Measurements from ENCODE around the gene CCNY.

The CCNY gene

DNA sequence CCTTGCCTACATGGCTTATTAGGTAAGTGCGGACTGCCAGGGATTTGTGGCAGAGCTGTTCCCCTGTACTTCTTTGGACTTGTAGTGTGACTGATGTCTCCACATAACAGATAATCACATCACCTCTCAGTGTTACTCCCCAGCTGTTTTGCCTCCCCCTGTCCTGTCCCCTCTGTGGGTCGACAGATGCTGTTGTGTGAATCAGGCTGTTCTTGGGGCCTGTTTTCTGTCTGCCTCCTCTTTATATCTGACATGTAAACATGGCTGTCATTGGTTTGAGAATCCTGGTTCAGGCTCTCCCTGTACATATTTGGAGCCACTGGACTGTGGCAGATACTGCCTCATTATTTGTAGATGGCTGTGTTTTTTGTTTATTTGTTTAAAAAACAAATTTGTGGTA lies 22.7 kb downstream of the CCNY start:
- no peak for DNase-seq

DNA sequence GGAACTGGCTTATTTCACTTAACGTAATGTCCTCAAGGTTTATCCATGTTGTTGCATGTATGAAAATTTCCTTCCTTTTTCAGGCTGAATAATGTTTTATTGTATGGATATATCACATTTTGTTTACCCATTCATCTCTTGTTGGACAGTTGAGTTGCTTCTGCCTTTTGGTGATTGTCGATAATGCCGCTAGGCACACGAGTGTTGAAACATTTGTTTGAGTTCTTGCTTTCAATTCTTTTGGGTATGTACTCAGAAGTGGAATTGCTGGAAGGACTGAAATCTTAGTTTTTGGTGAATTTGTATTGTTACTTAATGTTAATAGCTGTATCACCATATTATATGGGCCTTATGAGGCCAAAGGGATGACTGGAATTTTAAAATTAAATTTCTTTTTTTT lies 23.6 kb downstream of the CCNY start:
- no peak for DNase-seq

DNA sequence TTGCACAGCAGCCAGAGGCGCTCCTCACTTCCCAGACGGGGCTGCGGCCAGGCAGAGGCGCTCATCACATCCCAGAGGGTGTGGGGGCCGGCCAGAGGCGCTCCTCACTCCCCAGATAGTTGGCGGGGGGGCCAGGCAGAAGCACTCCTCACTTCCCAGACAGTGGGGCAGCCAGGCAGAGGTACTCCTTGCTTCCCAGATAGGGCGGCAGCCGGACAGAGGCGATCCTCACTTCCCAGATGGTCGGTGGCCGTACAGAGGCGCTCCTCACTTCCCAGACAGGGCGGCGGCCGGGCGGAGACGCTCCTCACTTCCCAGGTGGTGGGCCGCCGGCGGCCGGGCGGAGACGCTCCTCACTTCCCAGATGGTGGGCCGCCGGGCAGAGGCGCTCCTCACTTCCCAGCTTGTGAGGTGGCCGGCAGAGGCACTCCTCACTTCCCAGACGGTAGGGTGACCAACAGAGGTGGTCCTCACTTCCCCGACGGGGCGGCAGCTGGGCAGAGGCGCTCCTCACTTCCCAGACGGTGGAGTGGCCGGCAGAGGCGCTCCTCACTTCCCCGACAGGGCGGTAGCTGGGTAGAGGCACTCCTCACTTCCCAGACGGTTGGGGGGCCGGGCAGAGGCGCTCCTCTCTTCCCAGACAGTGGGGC lies 26.5 kb downstream of the CCNY start:
- no peak for DNase-seq

DNA sequence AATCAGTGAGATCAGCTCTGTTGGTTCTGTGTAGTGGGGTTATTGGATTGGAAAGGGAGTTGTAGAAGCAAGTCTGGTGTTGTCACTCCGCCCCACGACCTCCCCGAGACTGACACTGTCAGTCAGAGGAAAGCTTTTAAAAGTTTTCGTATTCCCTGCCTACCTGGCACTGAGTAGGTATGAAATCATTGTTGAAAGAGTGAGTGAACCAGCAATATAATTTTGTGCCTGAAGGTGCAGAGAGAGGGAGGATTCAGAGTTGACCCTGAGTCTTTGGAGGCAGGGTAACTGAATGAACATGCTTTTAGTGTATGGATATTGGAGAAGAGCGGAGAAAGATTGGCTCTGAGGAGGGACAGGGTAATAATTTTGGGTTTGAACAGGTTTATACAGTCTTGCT lies 27.3 kb downstream of the CCNY start:
- DNase-seq: no peak

DNA sequence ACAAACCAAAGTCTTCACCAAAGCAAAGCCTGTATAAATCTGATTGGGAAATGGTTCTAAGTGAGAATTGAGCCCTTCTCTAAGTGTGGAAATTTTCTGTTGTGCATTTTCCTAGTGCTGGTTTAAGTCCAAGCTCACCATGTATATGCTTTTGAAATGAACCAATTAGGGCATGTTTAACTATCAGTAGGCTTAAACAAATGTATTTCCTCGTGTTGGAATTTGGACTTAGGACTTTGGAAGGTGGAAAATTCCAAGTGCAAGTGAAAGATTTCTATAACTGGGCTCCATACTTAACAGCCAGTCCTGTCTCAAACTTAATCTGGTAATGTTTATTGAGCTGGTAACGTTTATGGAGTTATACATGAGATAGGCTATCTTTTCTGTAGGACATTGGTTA lies 28.5 kb downstream of the CCNY start:
- no peak for DNase-seq

DNA sequence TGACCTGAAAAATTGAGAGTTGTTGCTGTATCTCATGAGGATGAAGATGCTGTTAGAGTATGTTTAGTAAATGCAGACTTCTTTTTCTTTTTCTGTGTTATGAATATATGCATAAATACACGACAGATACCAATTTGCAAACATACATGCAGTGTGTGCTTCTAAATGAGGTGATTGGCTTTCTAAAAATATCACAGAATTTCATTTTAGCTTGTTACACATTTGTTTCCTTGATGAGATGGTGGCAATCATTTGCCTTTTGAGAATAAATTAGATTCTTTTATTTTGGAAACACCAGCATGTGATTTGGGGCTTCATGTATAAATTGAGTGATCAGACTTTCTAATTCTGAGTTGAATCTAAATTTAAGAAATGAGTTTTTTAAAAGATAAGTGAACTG lies 29.7 kb downstream of the CCNY start:
- DNase-seq: no peak

DNA sequence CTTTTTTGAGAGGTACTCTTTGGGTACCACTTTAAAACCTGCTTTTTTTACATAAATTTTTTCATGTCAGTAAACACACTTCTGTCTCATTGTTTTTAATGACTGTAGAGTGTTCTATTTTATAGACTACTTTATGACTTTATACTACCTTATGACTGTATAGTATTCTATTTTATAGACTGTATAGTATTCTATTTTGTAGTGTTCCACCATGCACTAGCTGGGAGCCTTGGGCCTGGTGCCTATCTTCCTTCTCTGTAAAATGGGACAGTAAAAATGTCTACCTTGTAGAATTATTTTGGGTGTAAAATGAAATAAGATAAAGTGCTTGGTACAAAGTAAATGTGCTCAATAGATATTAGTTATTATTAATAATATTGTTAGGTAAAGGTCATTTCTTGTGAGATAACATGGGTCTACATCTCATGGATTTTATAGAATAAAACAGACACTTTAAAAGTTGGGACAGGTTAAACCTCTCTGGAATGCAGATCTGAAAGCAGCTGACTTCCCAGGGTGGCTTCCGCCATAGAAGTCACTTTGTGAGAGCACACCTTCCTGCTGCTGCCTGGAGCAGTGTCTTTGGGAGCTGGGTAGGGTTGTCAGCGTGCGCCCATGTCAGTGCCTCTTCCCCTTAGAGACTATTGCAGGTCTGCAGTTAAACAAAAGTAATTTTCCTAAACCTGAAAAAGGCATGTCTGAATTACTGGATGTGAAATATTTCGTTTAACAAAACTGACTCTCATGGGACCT lies 31.0 kb downstream of the CCNY start:
- DNase-seq: no peak

DNA sequence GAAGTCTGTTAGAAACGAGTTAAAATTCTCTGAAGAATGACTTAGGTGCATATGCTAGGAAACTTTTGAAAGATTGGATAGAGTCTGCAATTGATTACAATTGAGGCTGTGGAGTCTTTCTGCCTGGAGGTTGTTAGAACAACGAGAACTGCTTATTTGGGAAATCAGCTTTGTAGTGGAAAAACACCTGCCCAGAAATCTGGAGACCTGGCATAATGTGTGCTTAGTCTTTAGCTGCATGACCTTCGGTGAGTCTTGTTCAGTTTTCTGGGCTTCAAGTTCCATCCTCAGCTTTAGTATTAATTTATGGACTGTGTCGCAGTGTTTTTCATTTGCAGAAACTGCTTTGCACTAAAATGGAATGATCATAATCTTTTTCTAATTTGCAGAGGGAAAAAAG lies 31.7 kb downstream of the CCNY start:
- DNase-seq: no peak

DNA sequence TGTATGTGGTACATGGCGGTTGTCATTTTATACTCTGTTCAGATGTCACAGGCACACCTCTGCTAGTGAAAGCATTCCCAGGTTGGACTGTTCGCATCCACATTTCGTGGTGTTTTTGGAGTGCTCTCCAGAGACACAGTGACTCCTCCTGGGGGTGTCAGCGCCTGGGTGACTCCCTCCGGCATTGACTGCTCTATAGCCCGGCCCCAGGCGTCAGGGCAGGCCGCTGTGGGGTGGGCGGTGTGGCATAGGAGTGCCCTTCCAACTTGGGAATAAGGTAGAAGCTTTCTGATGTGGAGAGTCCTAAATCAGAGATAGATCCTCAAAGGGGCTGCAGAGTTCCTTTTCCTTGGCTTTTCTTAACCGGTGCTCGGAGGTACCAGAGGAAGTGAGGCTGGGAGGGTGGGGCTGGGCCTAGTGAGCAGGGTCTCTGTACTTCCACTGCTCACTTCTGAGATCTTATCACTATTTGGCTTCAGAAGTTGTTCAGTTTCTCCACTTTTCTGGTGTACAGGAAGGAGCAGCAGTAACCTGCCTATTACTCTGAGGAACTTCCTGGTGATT lies 32.3 kb downstream of the CCNY start:
- no peak for DNase-seq

DNA sequence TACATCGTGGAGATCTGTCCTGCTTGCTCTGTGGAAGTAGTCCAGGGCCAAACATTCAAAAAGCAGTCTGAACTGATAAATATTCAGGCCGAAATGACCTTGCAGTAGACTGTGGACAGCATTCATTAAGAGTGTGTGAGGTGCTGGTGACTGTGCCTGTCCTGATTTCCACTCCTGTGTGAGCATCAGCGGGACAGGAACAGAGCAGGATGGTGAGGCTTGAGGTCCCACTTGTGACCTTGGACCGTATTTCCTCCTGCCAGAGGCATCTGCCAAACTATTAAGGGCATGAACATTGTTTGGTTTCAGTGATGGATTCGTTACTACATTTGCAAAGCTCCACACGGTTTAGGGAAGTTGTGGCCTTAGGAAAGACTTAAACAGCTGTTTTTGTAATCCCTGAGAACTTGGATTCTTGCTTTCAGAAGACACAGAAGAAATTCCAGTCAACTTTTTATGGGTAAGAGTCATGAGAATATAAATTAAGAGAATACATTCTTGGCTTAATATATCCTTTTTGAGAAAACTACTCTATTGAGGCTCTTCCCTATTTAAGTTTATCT lies 32.8 kb downstream of the CCNY start:
- DNase-seq: peak; percentile 62

DNA sequence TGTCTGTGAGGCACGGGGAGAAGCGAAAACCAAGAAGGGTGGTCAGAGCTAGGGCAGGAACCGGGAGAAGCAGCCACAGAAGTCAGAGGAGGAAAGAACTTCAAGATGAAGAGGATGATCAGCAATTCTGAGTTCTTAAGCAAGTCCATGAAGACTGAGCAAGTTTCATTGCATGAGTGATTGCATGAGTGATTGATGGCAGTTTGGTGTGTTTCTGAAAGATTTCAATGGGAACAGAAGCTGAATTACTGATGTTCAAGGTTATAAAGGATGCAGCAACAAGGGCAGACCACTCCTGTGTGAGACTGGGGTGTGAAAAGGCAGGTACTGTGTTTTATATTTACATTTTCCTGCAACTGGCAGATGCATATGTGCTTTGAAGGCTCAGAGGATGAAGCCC lies 35.4 kb downstream of the CCNY start:
- peak; percentile 11 for DNase-seq

DNA sequence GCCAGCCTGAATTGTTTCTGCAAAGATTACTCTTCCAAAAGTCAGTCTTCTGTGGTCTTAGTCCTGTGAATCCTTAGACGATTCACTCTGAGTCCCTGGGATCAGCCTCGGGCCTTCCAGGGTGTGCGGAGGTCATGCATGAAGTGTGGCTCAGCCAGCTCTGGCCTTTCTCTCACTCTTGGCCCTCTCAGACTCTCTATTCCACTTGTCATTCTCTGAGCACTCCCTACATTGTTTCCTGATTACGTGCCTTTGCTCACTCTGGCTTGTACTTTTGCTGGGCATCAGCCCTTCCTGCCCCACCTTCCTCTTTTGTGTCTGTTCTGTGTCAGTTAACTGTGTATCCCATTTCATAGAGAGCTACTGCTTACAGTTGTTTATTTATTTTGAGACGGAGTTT lies 36.0 kb downstream of the CCNY start:
- DNase-seq: peak; percentile 59

DNA sequence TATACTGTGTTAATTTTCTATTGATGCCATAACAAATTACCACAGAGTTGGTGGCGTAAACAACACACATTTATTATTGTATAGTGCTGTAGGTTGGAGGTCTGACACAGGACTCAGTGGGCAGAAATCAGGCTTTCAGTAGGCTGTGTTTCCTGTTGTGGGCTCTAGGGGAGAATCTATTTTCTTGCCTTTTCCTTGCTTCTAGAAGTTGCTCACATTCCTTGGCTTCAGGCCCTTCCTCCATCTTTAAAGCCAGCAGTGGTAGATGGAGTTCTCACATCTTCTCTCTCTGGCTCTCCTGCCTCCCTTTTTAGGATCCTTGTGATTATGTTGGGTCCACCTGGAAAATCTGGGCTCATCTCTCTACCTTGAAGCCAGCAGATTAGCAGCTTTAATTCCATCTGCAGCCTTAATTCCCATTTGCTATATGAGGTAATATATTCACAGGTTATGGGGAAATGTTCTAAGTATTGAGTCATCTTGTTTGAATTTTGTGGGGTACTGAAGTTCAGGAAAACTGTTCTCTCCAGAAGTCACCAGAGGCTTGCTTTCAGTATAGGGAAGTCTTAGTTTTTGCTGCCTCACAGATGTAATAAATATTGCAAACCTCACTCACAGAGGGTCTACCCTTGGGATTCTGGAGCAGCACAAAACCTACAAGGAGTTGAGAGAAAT lies 38.9 kb downstream of the CCNY start:
- no peak for DNase-seq

DNA sequence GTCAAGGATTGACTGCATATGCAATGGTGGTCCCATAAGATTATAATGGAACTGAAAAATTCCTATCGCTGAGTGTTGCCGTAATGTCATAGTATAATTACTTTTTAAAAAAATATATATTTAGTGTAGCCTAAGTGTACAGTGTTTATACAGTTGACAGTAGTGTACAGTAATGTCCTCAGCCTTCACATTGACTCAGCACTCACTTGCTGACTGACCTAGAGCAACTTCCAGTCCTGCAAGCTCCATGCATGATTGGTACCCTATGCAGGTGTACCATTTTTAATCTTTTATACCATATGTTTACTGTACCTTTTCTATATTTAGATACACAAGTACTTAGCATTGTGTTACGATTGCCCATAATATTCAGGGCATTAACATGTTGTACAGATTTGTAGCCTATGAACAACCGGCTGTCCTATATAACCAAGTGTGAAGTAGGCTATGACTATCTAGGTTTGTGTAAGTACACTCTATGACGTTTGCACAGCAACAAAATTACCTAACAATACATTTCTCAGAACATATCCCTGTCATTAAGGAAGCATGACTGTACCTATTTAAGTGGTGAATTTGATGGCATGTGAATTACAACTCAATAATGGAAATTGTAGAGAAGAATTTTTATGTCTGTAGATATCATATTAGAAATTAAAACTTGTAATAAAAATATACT lies 40.9 kb downstream of the CCNY start:
- DNase-seq: peak; percentile 21

DNA sequence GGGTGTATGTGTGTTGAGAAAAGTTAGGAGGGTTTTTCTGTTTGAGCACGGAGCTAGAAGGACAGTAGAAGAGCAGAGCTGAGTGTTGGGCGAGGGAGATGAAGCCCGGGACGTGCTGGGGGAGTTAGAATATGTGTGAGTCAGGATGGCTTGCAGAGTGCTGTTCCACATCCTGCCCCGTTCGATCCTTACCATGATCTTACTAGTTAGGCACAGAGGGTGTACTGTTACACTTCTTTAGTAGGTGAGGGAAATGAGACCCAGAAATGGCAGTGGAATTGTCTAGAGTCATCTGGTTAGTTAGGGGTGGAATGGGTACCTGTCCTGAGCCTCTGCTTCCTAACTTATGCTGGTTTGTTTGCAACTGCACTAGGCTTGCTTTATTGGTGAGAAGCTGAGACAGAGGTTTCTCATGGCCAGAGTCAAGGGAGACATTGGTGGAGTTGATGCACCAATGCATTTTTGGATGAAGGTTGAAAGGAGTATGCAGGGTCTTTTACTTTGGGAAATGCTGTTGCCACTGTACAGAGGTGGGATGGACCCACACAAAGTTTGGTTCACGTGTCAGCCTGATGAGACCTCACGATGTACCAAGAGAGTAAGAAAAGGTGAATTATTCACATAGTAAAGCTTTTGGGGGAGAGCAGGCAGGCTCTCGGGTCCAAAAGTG lies 42.4 kb downstream of the CCNY start:
- no peak for DNase-seq

DNA sequence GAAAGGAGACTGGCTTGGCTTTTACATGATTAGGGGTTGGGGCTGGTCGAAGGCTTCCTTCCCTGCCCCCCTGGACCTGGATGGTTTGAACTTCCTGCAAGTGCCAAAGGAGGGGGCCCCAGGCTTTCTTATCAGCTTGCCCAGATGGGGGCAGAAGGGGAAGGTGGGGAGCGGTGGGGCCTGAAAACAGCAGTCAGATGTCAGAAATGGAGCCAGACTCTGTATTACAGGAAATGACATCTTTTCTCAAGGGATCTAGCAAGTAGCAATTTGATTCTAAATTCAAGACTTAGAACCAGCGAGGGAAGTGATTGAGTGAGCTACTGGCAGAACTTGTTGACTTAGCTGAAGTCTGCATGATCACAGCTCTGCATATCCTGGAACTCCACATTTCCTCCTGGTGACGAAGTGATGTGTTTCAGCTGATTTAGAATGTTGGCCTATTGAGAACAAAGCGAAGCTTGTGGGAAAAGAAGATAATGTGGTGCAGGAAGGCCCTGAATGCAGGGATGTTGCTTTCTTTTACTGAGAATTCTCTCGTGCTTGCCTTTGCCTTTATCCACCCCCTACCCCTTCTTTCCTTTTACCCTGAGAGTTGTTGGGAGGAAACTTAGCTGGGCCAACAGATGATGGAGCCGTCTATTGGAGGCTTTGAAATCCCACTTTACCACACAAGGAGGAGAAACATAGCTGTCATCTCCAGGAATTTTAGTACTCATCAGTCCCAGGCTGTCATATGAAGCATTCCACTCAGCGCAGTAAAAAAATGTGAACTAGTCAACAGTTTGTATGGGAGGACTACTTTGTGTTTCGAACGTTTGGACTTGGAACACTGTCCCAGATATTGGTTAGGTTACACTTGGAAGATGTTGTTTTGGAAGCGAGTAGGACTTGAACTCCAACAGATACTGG lies 43.2 kb downstream of the CCNY start:
- peak; percentile 39 for DNase-seq

DNA sequence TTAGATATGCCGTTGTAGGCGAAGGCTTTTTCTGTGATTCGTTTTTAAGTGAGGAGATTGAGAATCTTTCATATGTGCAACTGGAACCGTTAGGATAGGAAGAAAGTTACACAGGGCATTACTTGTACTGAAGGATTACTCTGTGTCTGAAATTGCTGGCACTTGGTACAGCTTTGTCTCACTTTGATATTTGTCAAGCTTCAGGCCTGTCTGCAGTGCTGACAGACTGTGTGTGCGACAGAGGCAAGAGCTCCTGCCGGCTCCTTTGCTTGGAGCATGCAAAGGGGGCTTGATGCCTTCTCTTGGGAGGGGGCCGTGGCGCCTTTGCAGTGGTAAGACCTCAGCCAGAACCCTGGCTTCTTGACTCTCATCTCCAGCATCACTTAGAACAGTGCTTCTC lies 45.8 kb downstream of the CCNY start:
- DNase-seq: no peak

DNA sequence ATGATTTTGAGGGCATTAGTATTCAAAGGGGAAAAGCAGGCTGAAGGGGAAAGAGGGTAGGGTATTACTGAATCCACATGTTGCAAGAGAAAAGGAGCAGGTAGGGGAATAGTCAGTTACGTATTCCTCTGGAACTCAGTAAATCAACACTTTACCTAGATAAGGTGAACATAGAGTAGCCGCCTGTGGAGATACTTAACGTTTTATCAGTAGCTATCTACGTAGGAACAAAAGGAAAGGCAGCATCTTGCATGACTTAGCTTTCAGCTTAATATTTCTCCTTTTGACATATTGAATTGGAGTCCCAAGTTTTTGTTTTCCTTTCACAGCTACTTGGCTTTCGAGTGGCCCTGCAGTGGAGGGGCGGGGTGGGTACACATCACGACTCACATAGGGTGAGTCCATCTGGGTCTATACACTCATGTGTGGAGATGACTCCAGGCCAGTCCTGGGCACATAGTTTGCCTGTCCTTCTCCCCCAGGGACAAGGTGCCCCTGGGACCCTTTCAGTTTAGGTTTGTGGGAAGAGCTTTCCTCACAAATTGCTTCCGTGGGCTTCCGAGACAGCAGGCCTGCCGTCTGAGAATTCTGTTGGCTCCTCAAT lies 48.1 kb downstream of the CCNY start:
- DNase-seq: peak; percentile 27

DNA sequence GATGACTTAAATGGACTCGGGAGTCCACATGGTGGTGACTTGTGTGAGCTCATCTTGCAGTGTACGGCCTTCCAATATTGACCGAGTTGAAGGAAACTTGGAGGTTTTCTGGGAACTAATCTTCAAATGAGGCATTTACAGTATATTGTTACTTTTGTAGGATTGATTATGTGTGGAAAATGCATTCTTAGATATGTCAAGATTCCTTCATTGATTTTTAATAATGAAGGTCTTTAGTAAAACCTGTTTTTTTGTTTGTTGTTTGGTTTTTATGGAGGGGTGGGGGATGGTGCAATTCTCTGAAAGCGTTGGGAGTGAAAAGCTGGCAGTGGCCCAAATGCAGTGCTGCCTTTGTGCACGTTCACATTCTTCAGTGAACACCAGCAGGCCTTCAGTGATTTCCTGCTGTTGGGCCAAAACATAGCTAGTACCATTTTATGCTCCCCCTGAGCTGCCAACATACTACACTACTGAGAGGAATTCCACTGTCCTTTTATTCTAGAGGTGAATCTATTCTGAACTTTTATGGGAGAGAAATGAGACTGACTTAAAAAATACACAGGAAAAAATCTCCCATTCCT lies 50.4 kb downstream of the CCNY start:
- no peak for DNase-seq

DNA sequence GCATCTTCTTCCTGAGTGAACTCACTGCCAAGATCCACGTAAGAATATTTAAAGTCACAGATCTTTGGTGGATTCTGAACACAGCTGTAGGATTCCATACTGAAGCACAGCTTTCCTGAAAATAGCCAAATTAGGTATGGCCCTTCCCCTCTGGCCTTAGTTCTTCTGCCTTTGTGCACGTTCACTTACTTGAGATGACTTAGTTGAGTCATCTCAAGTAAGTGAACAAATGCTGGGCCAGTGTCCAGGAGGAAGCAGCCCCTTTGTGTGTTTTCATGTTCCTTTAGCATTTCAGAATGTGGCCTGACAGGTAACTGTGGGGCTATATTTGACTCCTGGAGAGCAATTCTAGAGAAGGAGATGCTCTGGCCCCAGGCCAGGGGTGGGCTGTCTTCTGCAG lies 51.5 kb downstream of the CCNY start:
- DNase-seq: peak; percentile 13

DNA sequence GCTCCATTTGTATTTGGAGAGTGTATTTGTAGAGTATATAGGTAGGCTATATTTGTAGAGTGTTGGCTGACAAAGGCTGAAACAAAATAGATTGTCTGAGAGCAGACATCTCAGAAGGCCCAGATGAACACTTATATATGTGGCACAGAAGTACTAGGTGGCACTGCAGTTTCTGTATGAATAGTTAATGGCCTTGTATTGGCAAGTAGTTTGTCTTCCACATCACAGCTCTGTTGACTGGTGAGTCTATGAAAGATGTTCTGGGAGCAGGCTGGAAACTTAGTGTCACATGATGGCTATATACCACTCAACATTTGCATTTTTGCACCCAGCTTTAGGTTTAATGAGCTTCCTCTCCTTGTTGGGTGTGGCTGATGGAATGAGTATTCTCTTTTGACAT lies 51.9 kb downstream of the CCNY start:
- DNase-seq: no peak

Measured in inflammatory macrophage treated with lipopolysaccharide for 4 hours (primary cell).